Osteoblast (primary cell): ENCODE results near the gene GOSR2. TPM values are rescaled to one million over a fixed set of nuclear protein-coding genes. Genes with fewer than 3 reads are reported as not detected.

Experiments used
- DNase-seq: peaks from one replicate; pipeline ENCODE4 v3.0.0; 2011; ENCODE audit warnings: low spot score, mixed read lengths; ENCODE audit not compliant: insufficient read length; ENCODE audit errors: missing footprints
- H2AFZ ChIP-seq: 2 replicates; pipeline ENCODE4 v1.6.0; 2011; ENCODE audit warnings: mild to moderate bottlenecking, low read length
- H3K27ac ChIP-seq: 2 replicates; pipeline ENCODE4 v1.5.1; 2011; ENCODE audit warnings: mild to moderate bottlenecking, low read depth, low read length, moderate library complexity
- H3K27me3 ChIP-seq: 2 replicates; pipeline ENCODE4 v1.6.0; 2012; ENCODE audit warnings: mild to moderate bottlenecking, control low read depth, inconsistent platforms, low read length, moderate library complexity; ENCODE audit not compliant: insufficient read depth
- H3K36me3 ChIP-seq: 2 replicates; pipeline ENCODE4 v1.5.1; 2011; ENCODE audit warnings: mild to moderate bottlenecking, low read length, control low read depth, moderate library complexity; ENCODE audit not compliant: insufficient read depth
- H3K4me1 ChIP-seq: 2 replicates; pipeline ENCODE4 v1.5.1; 2011; ENCODE audit warnings: mild to moderate bottlenecking, low read length, control low read depth, moderate library complexity; ENCODE audit not compliant: insufficient read depth
- H3K4me2 ChIP-seq: 2 replicates; pipeline ENCODE4 v1.6.0; 2011; ENCODE audit warnings: mild to moderate bottlenecking, low read length; ENCODE audit not compliant: insufficient read depth
- H3K4me3 ChIP-seq: fragments of 200-600 bp; sonication (generic); 3 replicates; pipeline ENCODE4 v1.5.1; 2012; ENCODE audit warnings: mild to moderate bottlenecking, low read length, inconsistent platforms; ENCODE audit not compliant: insufficient read depth
- H3K79me2 ChIP-seq: 2 replicates; pipeline ENCODE4 v1.6.0; 2012; ENCODE audit warnings: mild to moderate bottlenecking, low read length, control low read depth, inconsistent platforms; ENCODE audit not compliant: insufficient read depth
- H3K9me3 ChIP-seq: 2 replicates; pipeline ENCODE4 v1.5.1; 2011; ENCODE audit warnings: low read depth, low read length, control low read depth
- H4K20me1 ChIP-seq: 2 replicates; pipeline ENCODE4 v1.6.0; 2012; ENCODE audit warnings: mild to moderate bottlenecking, low read length, control low read depth; ENCODE audit not compliant: insufficient read depth
- CTCF ChIP-seq: IDR thresholded peaks from 2 replicates; pipeline ENCODE4 v1.5.1; 2011; ENCODE audit warnings: mild to moderate bottlenecking, low read depth, low read length, moderate library complexity; ENCODE audit errors: extremely low read depth
- total RNA-seq: library from RNA; depleted of rRNA; stranded (reverse); fragments of >200 nt; gene quantifications from 2 replicates; pipeline ENCODE4 v1.2.3, GENCODE V29; 2012

The GOSR2 gene
- total RNA-seq, 1 donor: 44.9 TPM

- Histone ChIP-seq H3K27ac (no peak overlapping the region), H2AFZ (no peak overlapping the region), H3K4me2 (no peak overlapping the region), H3K27me3 (no peaks in the 10 kb centered on the region), H3K9me3 (no peaks in the 10 kb centered on the region), H3K4me1 (peaks cover 6% of the 10 kb centered on the region), H3K4me3 (no peak overlapping the region), H4K20me1 (peaks cover 49% of the 10 kb centered on the region), H3K36me3 (peaks cover 77% of the 10 kb centered on the region), H3K79me2 (peaks cover 45% of the 10 kb centered on the region)
- no peak for DNase-seq
- TF ChIP-seq CTCF: no peak
Measured at GRCh38 chr17:46931596-46931995, 8.6 kb downstream of the GOSR2 start.

- H3K27ac ChIP-seq: no peak overlapping the region
- peak; percentile 79 for DNase-seq
- no peak overlapping the region for H3K4me3 ChIP-seq
- peaks cover 7% of the 10 kb centered on the region for H3K79me2 ChIP-seq
- H3K4me2 ChIP-seq: no peak overlapping the region
- H3K36me3 ChIP-seq: peaks cover 96% of the 10 kb centered on the region
- H3K27me3 ChIP-seq: no peaks in the 10 kb centered on the region
- no peaks in the 10 kb centered on the region for H3K4me1 ChIP-seq
- H2AFZ ChIP-seq: no peak overlapping the region
- TF ChIP-seq CTCF: no peak
- peaks cover 19% of the 10 kb centered on the region for H4K20me1 ChIP-seq
- no peaks in the 10 kb centered on the region for H3K9me3 ChIP-seq
Measured at GRCh38 chr17:46935658-46936266, 12.8 kb downstream of the GOSR2 start.

GRCh38 chr17:46940692-46941404, 17.9 kb downstream of the GOSR2 start:
- peaks cover 52% of the 10 kb centered on the region for H3K36me3 ChIP-seq
- H4K20me1 ChIP-seq: peaks cover 39% of the 10 kb centered on the region

More at GRCh38 chr17:46940692-46941404, 17.9 kb downstream of the GOSR2 start:
- peaks cover 18% of the 10 kb centered on the region for H3K4me1 ChIP-seq
- no peak overlapping the region for H3K4me3 ChIP-seq
- peaks cover 3% of the 10 kb centered on the region for H3K79me2 ChIP-seq
- DNase-seq: peak; percentile 96
- H2AFZ ChIP-seq: no peak overlapping the region
- no peak overlapping the region for H3K4me2 ChIP-seq
- H3K27me3 ChIP-seq: peaks cover 7% of the 10 kb centered on the region
- no peak overlapping the region for H3K27ac ChIP-seq
- TF ChIP-seq CTCF: peak; percentile 89
- H3K9me3 ChIP-seq: no peaks in the 10 kb centered on the region
